HEK293 (cell line): ENCODE data around the gene NRF1.

Source experiments
- CTCF ChIA-PET: fragments of 350-600 bp; formaldehyde crosslinking; extraction: SDS; loops from one replicate; lab custom pipeline; 2021; ENCODE audit warnings: antibody characterized with exemption; lab: Yijun Ruan, JAX
- POLR2A ChIA-PET: fragments of 300-600 bp; formaldehyde crosslinking; extraction: SDS; loops from one replicate; lab custom pipeline; 2020; ENCODE audit warnings: antibody characterized with exemption, inconsistent platforms; lab: Yijun Ruan, JAX
- H3K27ac ChIP-seq: fragments of 200-500 bp; sonication (Bioruptor generic); 2 replicates; pipeline ENCODE4 v1.5.1; 2014; ENCODE audit warnings: low read depth, low read length, control low read depth, inconsistent platforms; ENCODE audit errors: extremely low read depth
- H3K36me3 ChIP-seq, 2 experiments: fragments of 200-500 bp in 1 of 2; sonication (Bioruptor generic) in 1 of 2; 1 replicate in 1 of 2; 2 replicates in 1 of 2; pipeline ENCODE4 v1.5.1; 2014 to 2017; ENCODE audit warnings: inconsistent platforms in 2 of 2, low read length in 2 of 2; ENCODE audit not compliant: control insufficient read depth in 2 of 2, insufficient read depth in 1 of 2
- H3K4me1 ChIP-seq: fragments of 200-500 bp; sonication (Bioruptor generic); 2 replicates; pipeline ENCODE4 v1.5.1; 2014; ENCODE audit warnings: mild to moderate bottlenecking, low read length, inconsistent platforms; ENCODE audit not compliant: control insufficient read depth, insufficient read depth
- H3K4me3 ChIP-seq: 2 replicates; pipeline ENCODE4 v1.5.1; 2011; ENCODE audit warnings: low read depth, mild to moderate bottlenecking, control low read depth, low read length, moderate library complexity
- H3K9me3 ChIP-seq: fragments of 200-500 bp; sonication (Bioruptor generic); 2 replicates; pipeline ENCODE4 v1.5.1; 2014; ENCODE audit warnings: low read depth, low read length, inconsistent platforms; ENCODE audit not compliant: control insufficient read depth, insufficient read depth
- AEBP2 ChIP-seq: fragments of 450-650 bp; formaldehyde crosslinking; IDR thresholded peaks from 2 replicates; pipeline ENCODE4 v1.5.1; 2016; ENCODE audit warnings: missing biosample characterization, missing genetic modification characterization, borderline replicate concordance
- ATF2 ChIP-seq: fragments of 450-650 bp; formaldehyde crosslinking; IDR thresholded peaks from 2 replicates; pipeline ENCODE4 v1.5.1; 2016; ENCODE audit warnings: missing biosample characterization, missing genetic modification characterization, low read depth
- GLI2 ChIP-seq: fragments of 450-650 bp; formaldehyde crosslinking; IDR thresholded peaks from 2 replicates; pipeline ENCODE4; 2017; ENCODE audit warnings: missing biosample characterization, missing genetic modification characterization, low read depth, borderline replicate concordance
- GLIS2 ChIP-seq: fragments of 450-650 bp; formaldehyde crosslinking; IDR thresholded peaks from 2 replicates; pipeline ENCODE4 v1.5.1; 2016; ENCODE audit warnings: missing biosample characterization, missing genetic modification characterization
- KLF16 ChIP-seq: fragments of 450-650 bp; formaldehyde crosslinking; IDR thresholded peaks from 2 replicates; pipeline ENCODE4 v1.5.1; 2017; ENCODE audit warnings: missing biosample characterization, missing genetic modification characterization
- MEIS1 ChIP-seq: sonication (generic); formaldehyde crosslinking; IDR thresholded peaks from 2 replicates; pipeline ENCODE4 v1.8.1; 2022; ENCODE audit warnings: missing genetic modification reagents, mild to moderate bottlenecking, borderline replicate concordance
- REST ChIP-seq: fragments of 450-650 bp; formaldehyde crosslinking; IDR thresholded peaks from 2 replicates; pipeline ENCODE4 v1.5.1; 2016; ENCODE audit warnings: missing biosample characterization, missing genetic modification characterization
- YY2 ChIP-seq: fragments of 450-650 bp; formaldehyde crosslinking; IDR thresholded peaks from 2 replicates; pipeline ENCODE4 v1.5.1; 2016; ENCODE audit warnings: missing biosample characterization, missing genetic modification characterization
- ZEB2 ChIP-seq: fragments of 450-650 bp; formaldehyde crosslinking; IDR thresholded peaks from 2 replicates; pipeline ENCODE4 v1.5.1; 2016; ENCODE audit warnings: missing biosample characterization, missing genetic modification characterization
- ZFP3 ChIP-seq: fragments of 450-650 bp; formaldehyde crosslinking; IDR thresholded peaks from 2 replicates; pipeline ENCODE4 v1.5.1; 2016; ENCODE audit warnings: low read depth, missing biosample characterization, missing genetic modification characterization
- ZNF10 ChIP-seq: fragments of 450-650 bp; formaldehyde crosslinking; IDR thresholded peaks from 2 replicates; pipeline ENCODE4 v1.5.1; 2017; ENCODE audit warnings: missing biosample characterization, missing genetic modification characterization
- ZNF121 ChIP-seq: fragments of 450-650 bp; formaldehyde crosslinking; IDR thresholded peaks from 2 replicates; pipeline ENCODE4 v1.5.1; 2016; ENCODE audit warnings: missing biosample characterization, missing genetic modification characterization
- ZNF211 ChIP-seq: fragments of 450-650 bp; formaldehyde crosslinking; IDR thresholded peaks from 2 replicates; pipeline ENCODE4 v1.5.1; 2016; ENCODE audit warnings: low read depth, missing biosample characterization, missing genetic modification characterization
- ZNF214 ChIP-seq: fragments of 450-650 bp; formaldehyde crosslinking; IDR thresholded peaks from 2 replicates; pipeline ENCODE4 v1.5.1; 2017; ENCODE audit warnings: missing biosample characterization, mild to moderate bottlenecking, missing genetic modification characterization, borderline replicate concordance
- ZNF223 ChIP-seq: fragments of 450-650 bp; formaldehyde crosslinking; IDR thresholded peaks from 2 replicates; pipeline ENCODE4 v1.5.1; 2016; ENCODE audit warnings: missing biosample characterization, missing genetic modification characterization
- ZNF292 ChIP-seq: fragments of 450-650 bp; formaldehyde crosslinking; IDR thresholded peaks from 2 replicates; pipeline ENCODE4 v1.5.1; 2016; ENCODE audit warnings: low read depth, missing biosample characterization, missing genetic modification characterization, borderline replicate concordance
- ZNF302 ChIP-seq: fragments of 450-650 bp; formaldehyde crosslinking; IDR thresholded peaks from 2 replicates; pipeline ENCODE4 v1.5.1; 2016; ENCODE audit warnings: missing biosample characterization, missing genetic modification characterization, low read depth
- ZNF404 ChIP-seq: fragments of 450-650 bp; formaldehyde crosslinking; IDR thresholded peaks from 2 replicates; pipeline ENCODE4 v1.5.1; 2017; ENCODE audit warnings: missing biosample characterization, missing genetic modification characterization
- ZNF513 ChIP-seq: fragments of 450-650 bp; IDR thresholded peaks from 2 replicates; pipeline ENCODE4 v1.5.1; 2018; ENCODE audit warnings: missing biosample characterization, missing genetic modification characterization
- ZNF585B ChIP-seq: fragments of 450-650 bp; formaldehyde crosslinking; IDR thresholded peaks from 2 replicates; pipeline ENCODE4 v1.5.1; 2016; ENCODE audit warnings: missing biosample characterization, missing genetic modification characterization
- ZNF626 ChIP-seq: fragments of 450-650 bp; sonication (Bioruptor Pico); formaldehyde crosslinking; IDR thresholded peaks from 2 replicates; pipeline ENCODE4 v1.5.1; 2018; ENCODE audit warnings: missing biosample characterization, missing genetic modification characterization, inconsistent platforms
- ZNF664 ChIP-seq: fragments of 450-650 bp; formaldehyde crosslinking; IDR thresholded peaks from 2 replicates; pipeline ENCODE4 v1.5.1; 2016; ENCODE audit warnings: missing biosample characterization, missing genetic modification characterization
- ZNF747 ChIP-seq: fragments of 450-650 bp; formaldehyde crosslinking; IDR thresholded peaks from 2 replicates; pipeline ENCODE4 v1.5.1; 2016; ENCODE audit warnings: missing biosample characterization, missing genetic modification characterization
- ZNF768 ChIP-seq: fragments of 450-650 bp; formaldehyde crosslinking; IDR thresholded peaks from 2 replicates; pipeline ENCODE4 v1.5.1; 2018; ENCODE audit warnings: missing biosample characterization, mild to moderate bottlenecking, missing genetic modification characterization
- ZSCAN23 ChIP-seq: fragments of 450-650 bp; formaldehyde crosslinking; IDR thresholded peaks from 2 replicates; pipeline ENCODE4 v1.5.1; 2016; ENCODE audit warnings: missing biosample characterization, missing genetic modification characterization

Gene NRF1

GRCh38 chr7:129719980-129720732 is 108.6 kb downstream of the NRF1 start (continued):
- no peak for TF ChIP-seq KLF16 (tag by site-specific recombination)

- CTCF ChIA-PET: interaction anchor here (1.0 kb wide), 1 partner anchor 105 kb away, joined by 3 read pairs; no protein-coding TSS in a partner anchor
- Histone ChIP-seq H3K9me3 (no peaks in the 10 kb centered on the region), H3K4me1 (no peaks in the 10 kb centered on the region), H3K36me3 (peaks cover 21 to 60% of the 10 kb centered on the region in 2 experiments), H3K4me3 (no peak overlapping the region), H3K27ac (no peak overlapping the region)
- POLR2A ChIA-PET: no interaction called here
- TF ChIP-seq ZSCAN23 (tag by site-specific recombination) (no peak), ZNF664 (tag by site-specific recombination) (no peak), AEBP2 (tag by site-specific recombination) (no peak), MEIS1 (no peak), ZNF513 (tag by site-specific recombination) (no peak), ZNF10 (tag by site-specific recombination) (no peak), ZNF585B (tag by site-specific recombination) (no peak), ZNF223 (tag by site-specific recombination) (no peak), ZNF292 (tag by site-specific recombination) (no peak), ZNF747 (no peak), ZFP3 (tag by site-specific recombination) (no peak), GLIS2 (tag by site-specific recombination) (no peak), ZNF768 (tag by site-specific recombination) (no peak), GLI2 (tag by site-specific recombination) (no peak), YY2 (no peak), ZEB2 (tag by site-specific recombination) (no peak)
- TF ChIP-seq, all 188 proteins: peak for 0
These were observed 109.5 kb downstream of the NRF1 start for GRCh38 chr7:129721068-129721467.

GRCh38 chr7:129723679-129724078 is 112.2 kb downstream of the NRF1 start:
- Histone ChIP-seq H3K36me3 (peaks cover 16 to 46% of the 10 kb centered on the region in 2 experiments), H3K27ac (no peak overlapping the region), H3K4me1 (no peaks in the 10 kb centered on the region), H3K9me3 (no peaks in the 10 kb centered on the region), H3K4me3 (no peak overlapping the region)
- ChIA-PET CTCF (no interaction called here), POLR2A (no interaction called here)
- TF ChIP-seq ZNF302 (tag by site-specific recombination) (no peak), ZNF121 (tag by site-specific recombination) (no peak), ATF2 (tag by site-specific recombination) (no peak), ZNF211 (tag by site-specific recombination) (no peak), ZNF626 (no peak), KLF16 (tag by site-specific recombination) (no peak), ZNF214 (tag by site-specific recombination) (no peak), REST (tag by site-specific recombination) (no peak), ZNF404 (tag by site-specific recombination) (no peak), ZSCAN23 (tag by site-specific recombination) (no peak)
